ENCODE results near the gene PAPPA.

Gene PAPPA

GRCh38 chr9:116178481-116179211 is 25.1 kb downstream of the PAPPA start:
- Histone ChIP-seq H3K9me3 (ENCODE audit: control insufficient read depth in 1 of 2, low read length in 2 of 2) (no peaks in the 10 kb centered on the region), H3K27me3 (ENCODE audit: control insufficient read depth in 1 of 2, insufficient read depth in 2 of 2, low read length in 2 of 2) (no peaks in the 10 kb centered on the region), H3K9ac (ENCODE audit: low read depth in 1 of 2, low read length in 2 of 2) (no peak overlapping the region), H3K4me3 (ENCODE audit: low read depth in 1 of 2, low read length in 2 of 2) (no peak overlapping the region), H3K27ac (ENCODE audit: low read depth, low read length) (no peak overlapping the region), H3K36me3 (ENCODE audit: control insufficient read depth in 1 of 2, insufficient read depth in 2 of 2, low read length in 2 of 2) (no peaks in the 10 kb centered on the region), H3K4me1 (ENCODE audit: control insufficient read depth in 1 of 2, insufficient read depth in 2 of 2, low read length in 2 of 2) (no peaks in the 10 kb centered on the region)

DNA sequence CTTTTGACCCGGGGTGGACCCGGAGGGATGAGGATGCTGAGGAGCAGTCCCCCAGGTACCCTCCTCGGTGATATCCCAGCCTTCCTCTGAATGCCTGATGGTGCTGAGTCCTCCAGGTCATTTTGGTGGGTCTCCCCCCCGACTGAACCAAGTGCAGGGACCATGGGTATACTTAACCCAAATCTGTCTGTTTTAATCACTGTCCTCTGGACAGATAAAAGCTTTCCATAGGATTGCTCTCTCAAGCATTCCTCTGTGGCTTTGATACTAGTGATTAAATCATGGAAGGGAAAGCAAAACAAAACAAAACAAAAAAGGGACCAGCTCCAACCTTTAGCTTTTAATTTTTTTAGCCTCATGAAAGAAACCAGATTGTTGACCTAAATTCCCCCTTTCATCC is 26.0 kb downstream of the PAPPA start:
- no peaks in the 10 kb centered on the region for H3K9me3 ChIP-seq (ENCODE audit: control insufficient read depth in 1 of 2, low read length in 2 of 2)
- no peak overlapping the region for H3K4me3 ChIP-seq (ENCODE audit: low read depth in 1 of 2, low read length in 2 of 2)
- no peaks in the 10 kb centered on the region for H3K36me3 ChIP-seq (ENCODE audit: control insufficient read depth in 1 of 2, insufficient read depth in 2 of 2, low read length in 2 of 2)
- no peak overlapping the region for H3K27ac ChIP-seq (ENCODE audit: low read depth, low read length)
- no peak overlapping the region for H3K9ac ChIP-seq (ENCODE audit: low read depth in 1 of 2, low read length in 2 of 2)
- H3K4me1 ChIP-seq (ENCODE audit: control insufficient read depth in 1 of 2, insufficient read depth in 2 of 2, low read length in 2 of 2): no peaks in the 10 kb centered on the region
- H3K27me3 ChIP-seq (ENCODE audit: control insufficient read depth in 1 of 2, insufficient read depth in 2 of 2, low read length in 2 of 2): no peaks in the 10 kb centered on the region

DNA sequence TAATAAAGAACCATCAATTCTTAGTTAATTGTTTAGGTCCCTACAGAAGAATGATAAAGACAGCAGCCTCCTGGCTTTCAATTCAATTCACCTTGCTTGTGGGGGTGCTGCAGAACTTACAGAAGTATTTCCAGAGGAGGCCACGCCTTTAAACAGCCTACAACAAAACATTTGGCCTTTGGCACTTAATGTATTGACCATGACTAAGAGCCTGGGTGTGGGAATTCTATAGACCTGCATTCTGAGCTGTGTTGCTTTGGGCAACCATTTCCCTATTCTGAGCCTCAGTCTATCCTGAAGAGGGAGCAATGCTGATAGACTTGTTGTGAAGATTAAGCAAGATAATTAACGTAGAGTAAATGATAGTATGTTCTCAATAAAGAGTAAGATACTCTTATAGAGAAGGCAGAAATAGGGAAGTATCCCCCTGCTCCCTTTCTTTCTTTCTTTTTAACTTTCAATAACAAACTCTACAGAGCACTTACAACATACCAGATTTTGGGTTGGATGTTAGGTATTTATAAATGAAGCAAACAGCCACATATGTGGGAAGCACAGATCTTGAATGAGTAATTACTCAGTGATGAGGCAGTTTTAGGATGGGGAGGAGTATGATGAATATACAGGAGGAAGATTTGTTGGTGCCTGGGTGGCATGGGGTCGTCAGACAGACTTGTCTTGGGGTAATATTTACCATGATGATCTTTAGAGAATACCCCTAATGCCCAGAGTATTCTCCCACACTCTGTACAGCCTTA is 28.4 kb downstream of the PAPPA start:
- no peaks in the 10 kb centered on the region for H3K9me3 ChIP-seq (ENCODE audit: control insufficient read depth in 1 of 2, low read length in 2 of 2)
- no peaks in the 10 kb centered on the region for H3K36me3 ChIP-seq (ENCODE audit: control insufficient read depth in 1 of 2, insufficient read depth in 2 of 2, low read length in 2 of 2)
- no peaks in the 10 kb centered on the region for H3K4me1 ChIP-seq (ENCODE audit: control insufficient read depth in 1 of 2, insufficient read depth in 2 of 2, low read length in 2 of 2)
- H3K9ac ChIP-seq (ENCODE audit: low read depth in 1 of 2, low read length in 2 of 2): no peak overlapping the region
- no peaks in the 10 kb centered on the region for H3K27me3 ChIP-seq (ENCODE audit: control insufficient read depth in 1 of 2, insufficient read depth in 2 of 2, low read length in 2 of 2)
- no peak overlapping the region for H3K27ac ChIP-seq (ENCODE audit: low read depth, low read length)
- no peak overlapping the region for H3K4me3 ChIP-seq (ENCODE audit: low read depth in 1 of 2, low read length in 2 of 2)

DNA sequence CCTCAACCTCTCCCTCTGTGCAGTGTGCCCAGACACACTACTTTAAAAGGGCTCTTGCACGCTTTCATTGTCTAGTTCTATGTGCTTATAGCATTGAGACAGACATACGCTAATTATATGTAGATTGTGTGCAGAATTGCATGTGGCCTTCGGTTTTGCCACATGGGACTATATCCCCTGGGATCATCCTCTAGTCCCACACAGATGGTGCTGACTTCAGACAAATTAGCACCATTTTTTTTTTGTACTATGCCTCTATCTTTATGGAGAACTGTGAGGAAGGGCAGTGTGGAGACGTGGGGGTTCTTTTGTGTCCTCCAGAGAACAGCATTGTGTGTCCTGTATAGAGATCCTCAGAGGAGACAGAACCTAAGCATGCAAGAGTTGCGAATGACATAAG is 29.3 kb downstream of the PAPPA start:
- Histone ChIP-seq H3K4me1 (ENCODE audit: control insufficient read depth in 1 of 2, insufficient read depth in 2 of 2, low read length in 2 of 2) (no peaks in the 10 kb centered on the region), H3K36me3 (ENCODE audit: control insufficient read depth in 1 of 2, insufficient read depth in 2 of 2, low read length in 2 of 2) (no peaks in the 10 kb centered on the region), H3K9me3 (ENCODE audit: control insufficient read depth in 1 of 2, low read length in 2 of 2) (no peaks in the 10 kb centered on the region), H3K9ac (ENCODE audit: low read depth in 1 of 2, low read length in 2 of 2) (no peak overlapping the region), H3K27me3 (ENCODE audit: control insufficient read depth in 1 of 2, insufficient read depth in 2 of 2, low read length in 2 of 2) (no peaks in the 10 kb centered on the region), H3K4me3 (ENCODE audit: low read depth in 1 of 2, low read length in 2 of 2) (no peak overlapping the region), H3K27ac (ENCODE audit: low read depth, low read length) (no peak overlapping the region)

DNA sequence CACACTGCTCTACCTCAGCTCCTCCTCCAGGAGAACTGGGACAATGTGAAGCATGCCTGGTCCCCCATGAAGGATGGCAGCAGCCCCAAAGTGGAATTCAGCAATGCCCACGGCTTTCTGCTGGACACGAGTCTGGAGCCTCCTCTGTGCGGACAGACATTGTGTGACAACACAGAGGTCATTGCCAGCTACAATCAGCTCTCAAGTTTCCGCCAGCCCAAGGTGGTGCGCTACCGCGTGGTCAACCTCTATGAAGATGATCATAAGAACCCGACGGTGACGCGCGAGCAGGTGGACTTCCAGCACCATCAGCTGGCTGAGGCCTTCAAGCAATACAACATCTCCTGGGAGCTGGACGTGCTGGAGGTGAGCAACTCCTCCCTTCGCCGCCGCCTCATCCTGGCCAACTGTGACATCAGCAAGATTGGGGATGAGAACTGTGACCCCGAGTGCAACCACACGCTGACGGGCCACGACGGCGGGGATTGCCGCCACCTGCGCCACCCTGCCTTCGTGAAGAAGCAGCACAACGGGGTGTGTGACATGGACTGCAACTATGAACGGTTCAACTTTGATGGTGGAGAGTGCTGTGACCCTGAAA is 34.1 kb downstream of the PAPPA start:
- H3K4me3 ChIP-seq (ENCODE audit: low read depth in 1 of 2, low read length in 2 of 2): no peak overlapping the region
- no peaks in the 10 kb centered on the region for H3K9me3 ChIP-seq (ENCODE audit: control insufficient read depth in 1 of 2, low read length in 2 of 2)
- H3K27ac ChIP-seq (ENCODE audit: low read depth, low read length): no peak overlapping the region
- no peak overlapping the region for H3K9ac ChIP-seq (ENCODE audit: low read depth in 1 of 2, low read length in 2 of 2)
- no peaks in the 10 kb centered on the region for H3K27me3 ChIP-seq (ENCODE audit: control insufficient read depth in 1 of 2, insufficient read depth in 2 of 2, low read length in 2 of 2)
- no peaks in the 10 kb centered on the region for H3K4me1 ChIP-seq (ENCODE audit: control insufficient read depth in 1 of 2, insufficient read depth in 2 of 2, low read length in 2 of 2)
- H3K36me3 ChIP-seq (ENCODE audit: control insufficient read depth in 1 of 2, insufficient read depth in 2 of 2, low read length in 2 of 2): no peaks in the 10 kb centered on the region

- no peaks in the 10 kb centered on the region for H3K27me3 ChIP-seq (ENCODE audit: control insufficient read depth in 1 of 2, insufficient read depth in 2 of 2, low read length in 2 of 2)
- H3K4me1 ChIP-seq (ENCODE audit: control insufficient read depth in 1 of 2, insufficient read depth in 2 of 2, low read length in 2 of 2): no peaks in the 10 kb centered on the region
- H3K27ac ChIP-seq (ENCODE audit: low read depth, low read length): no peak overlapping the region
- no peak overlapping the region for H3K4me3 ChIP-seq (ENCODE audit: low read depth in 1 of 2, low read length in 2 of 2)
- no peaks in the 10 kb centered on the region for H3K9me3 ChIP-seq (ENCODE audit: control insufficient read depth in 1 of 2, low read length in 2 of 2)
- H3K9ac ChIP-seq (ENCODE audit: low read depth in 1 of 2, low read length in 2 of 2): no peak overlapping the region
- no peaks in the 10 kb centered on the region for H3K36me3 ChIP-seq (ENCODE audit: control insufficient read depth in 1 of 2, insufficient read depth in 2 of 2, low read length in 2 of 2)
Measured at GRCh38 chr9:116189683-116190082, 36.1 kb downstream of the PAPPA start.

GRCh38 chr9:116190637-116191396 is 37.2 kb downstream of the PAPPA start:
- H3K4me1 ChIP-seq (ENCODE audit: control insufficient read depth in 1 of 2, insufficient read depth in 2 of 2, low read length in 2 of 2): no peaks in the 10 kb centered on the region
- no peaks in the 10 kb centered on the region for H3K27me3 ChIP-seq (ENCODE audit: control insufficient read depth in 1 of 2, insufficient read depth in 2 of 2, low read length in 2 of 2)
- H3K36me3 ChIP-seq (ENCODE audit: control insufficient read depth in 1 of 2, insufficient read depth in 2 of 2, low read length in 2 of 2): no peaks in the 10 kb centered on the region
- H3K4me3 ChIP-seq (ENCODE audit: low read depth in 1 of 2, low read length in 2 of 2): no peak overlapping the region
- no peak overlapping the region for H3K27ac ChIP-seq (ENCODE audit: low read depth, low read length)
- no peaks in the 10 kb centered on the region for H3K9me3 ChIP-seq (ENCODE audit: control insufficient read depth in 1 of 2, low read length in 2 of 2)
- H3K9ac ChIP-seq (ENCODE audit: low read depth in 1 of 2, low read length in 2 of 2): no peak overlapping the region

- Histone ChIP-seq H3K4me1 (ENCODE audit: control insufficient read depth in 1 of 2, insufficient read depth in 2 of 2, low read length in 2 of 2) (no peaks in the 10 kb centered on the region), H3K36me3 (ENCODE audit: control insufficient read depth in 1 of 2, insufficient read depth in 2 of 2, low read length in 2 of 2) (no peaks in the 10 kb centered on the region), H3K9ac (ENCODE audit: low read depth in 1 of 2, low read length in 2 of 2) (no peak overlapping the region), H3K27me3 (ENCODE audit: control insufficient read depth in 1 of 2, insufficient read depth in 2 of 2, low read length in 2 of 2) (no peaks in the 10 kb centered on the region), H3K27ac (ENCODE audit: low read depth, low read length) (no peak overlapping the region), H3K9me3 (ENCODE audit: control insufficient read depth in 1 of 2, low read length in 2 of 2) (no peaks in the 10 kb centered on the region), H3K4me3 (ENCODE audit: low read depth in 1 of 2, low read length in 2 of 2) (no peak overlapping the region)
Measured at GRCh38 chr9:116191576-116192415, 38.2 kb downstream of the PAPPA start.

- no peaks in the 10 kb centered on the region for H3K36me3 ChIP-seq (ENCODE audit: control insufficient read depth in 1 of 2, insufficient read depth in 2 of 2, low read length in 2 of 2)
- no peak overlapping the region for H3K9ac ChIP-seq (ENCODE audit: low read depth in 1 of 2, low read length in 2 of 2)
- no peaks in the 10 kb centered on the region for H3K9me3 ChIP-seq (ENCODE audit: control insufficient read depth in 1 of 2, low read length in 2 of 2)
Measured at GRCh38 chr9:116193636-116194035, 40.0 kb downstream of the PAPPA start.

More at GRCh38 chr9:116193636-116194035, 40.0 kb downstream of the PAPPA start:
- H3K4me1 ChIP-seq (ENCODE audit: control insufficient read depth in 1 of 2, insufficient read depth in 2 of 2, low read length in 2 of 2): no peaks in the 10 kb centered on the region
- no peak overlapping the region for H3K4me3 ChIP-seq (ENCODE audit: low read depth in 1 of 2, low read length in 2 of 2)
- no peak overlapping the region for H3K27ac ChIP-seq (ENCODE audit: low read depth, low read length)
- H3K27me3 ChIP-seq (ENCODE audit: control insufficient read depth in 1 of 2, insufficient read depth in 2 of 2, low read length in 2 of 2): no peaks in the 10 kb centered on the region
